GM12873 (cell line): ENCODE results near the gene ZBTB26.

Source experiments
- TF ChIP-seq, protein P1 (sequence below): IDR thresholded peaks from 2 replicates; pipeline ENCODE4 v1.5.1; 2012; ENCODE audit warnings: low read depth, mild to moderate bottlenecking, moderate library complexity, low read length, control low read depth; ENCODE audit not compliant: insufficient read depth; ENCODE audit errors: missing control alignments

Gene ZBTB26

DNA sequence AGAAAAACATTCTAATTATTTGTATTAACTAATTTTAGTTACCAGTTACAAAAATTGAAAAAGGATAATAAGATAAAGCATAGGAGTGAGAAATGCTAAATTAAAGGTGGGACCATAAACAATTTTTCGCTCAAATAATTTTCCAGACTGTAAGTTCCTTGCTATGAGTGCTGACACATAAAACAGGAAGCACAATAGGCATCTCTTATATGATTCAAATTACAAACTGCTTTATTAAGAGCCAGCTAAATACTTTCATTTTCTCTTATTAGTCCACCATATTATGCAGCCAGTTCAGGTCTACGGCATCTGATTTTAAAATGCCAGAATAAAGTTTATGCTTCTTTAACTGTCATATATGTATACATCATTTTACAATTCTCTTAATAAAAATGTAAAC is 30.5 kb downstream of the ZBTB26 start:
- TF ChIP-seq, protein P1, sequence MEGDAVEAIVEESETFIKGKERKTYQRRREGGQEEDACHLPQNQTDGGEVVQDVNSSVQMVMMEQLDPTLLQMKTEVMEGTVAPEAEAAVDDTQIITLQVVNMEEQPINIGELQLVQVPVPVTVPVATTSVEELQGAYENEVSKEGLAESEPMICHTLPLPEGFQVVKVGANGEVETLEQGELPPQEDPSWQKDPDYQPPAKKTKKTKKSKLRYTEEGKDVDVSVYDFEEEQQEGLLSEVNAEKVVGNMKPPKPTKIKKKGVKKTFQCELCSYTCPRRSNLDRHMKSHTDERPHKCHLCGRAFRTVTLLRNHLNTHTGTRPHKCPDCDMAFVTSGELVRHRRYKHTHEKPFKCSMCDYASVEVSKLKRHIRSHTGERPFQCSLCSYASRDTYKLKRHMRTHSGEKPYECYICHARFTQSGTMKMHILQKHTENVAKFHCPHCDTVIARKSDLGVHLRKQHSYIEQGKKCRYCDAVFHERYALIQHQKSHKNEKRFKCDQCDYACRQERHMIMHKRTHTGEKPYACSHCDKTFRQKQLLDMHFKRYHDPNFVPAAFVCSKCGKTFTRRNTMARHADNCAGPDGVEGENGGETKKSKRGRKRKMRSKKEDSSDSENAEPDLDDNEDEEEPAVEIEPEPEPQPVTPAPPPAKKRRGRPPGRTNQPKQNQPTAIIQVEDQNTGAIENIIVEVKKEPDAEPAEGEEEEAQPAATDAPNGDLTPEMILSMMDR: no peak

DNA sequence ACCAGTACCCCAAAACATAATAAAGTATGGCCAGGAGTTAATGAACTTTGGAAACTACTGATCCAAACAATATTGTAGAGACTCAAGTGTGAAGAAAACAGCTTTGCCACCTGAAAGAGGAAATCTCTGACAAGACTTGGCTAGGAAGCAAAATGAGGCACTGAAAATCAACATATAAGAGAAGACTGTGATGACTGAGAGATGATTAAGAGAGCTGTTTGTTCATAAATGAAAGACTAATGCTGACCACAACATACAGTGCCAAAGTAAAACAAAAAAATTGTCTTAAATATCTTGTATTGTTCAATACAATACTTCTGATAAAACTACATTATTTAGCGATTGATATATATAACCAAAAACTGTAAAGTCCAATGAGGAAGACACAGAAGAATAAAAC is 33.3 kb downstream of the ZBTB26 start:
- TF ChIP-seq, protein P1: no peak

DNA sequence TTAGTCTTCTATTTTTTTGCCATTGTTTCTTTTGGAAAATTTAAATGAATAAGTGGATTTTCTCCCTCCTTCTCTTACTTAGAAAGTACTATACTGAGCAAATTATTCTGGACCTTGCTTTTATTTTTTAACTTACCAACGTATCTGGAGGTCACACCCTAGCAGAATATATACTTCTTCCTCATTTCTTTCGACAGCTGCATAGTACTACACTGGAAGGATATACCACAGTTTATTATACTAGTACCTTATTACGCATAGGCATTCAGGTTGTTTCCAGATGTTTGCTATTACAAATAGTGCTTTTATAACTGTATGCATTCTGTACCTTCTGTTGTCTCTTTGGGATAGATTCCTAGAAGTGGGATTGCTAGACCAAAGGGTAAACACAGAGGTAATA is 42.8 kb downstream of the ZBTB26 start:
- TF ChIP-seq, protein P1: no peak

DNA sequence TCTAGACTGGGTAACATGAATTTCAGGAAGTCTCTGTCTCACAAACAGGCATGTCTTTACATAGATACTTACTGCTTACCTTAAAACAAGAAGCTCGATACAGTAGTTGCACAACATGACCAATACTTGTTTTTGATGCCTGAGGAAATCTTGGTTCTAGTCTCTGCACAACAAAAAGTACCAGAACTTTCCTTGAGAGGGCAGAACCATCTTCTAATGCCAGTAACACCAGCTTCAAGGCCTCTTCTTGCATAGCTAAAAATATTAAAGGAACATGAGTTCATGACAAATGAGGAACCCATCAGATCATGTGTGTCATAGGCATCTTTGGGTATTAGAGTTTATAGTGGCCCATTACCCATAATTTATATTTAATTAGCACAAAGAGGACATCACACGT is 48.2 kb downstream of the ZBTB26 start:
- TF ChIP-seq, protein P1: no peak

DNA sequence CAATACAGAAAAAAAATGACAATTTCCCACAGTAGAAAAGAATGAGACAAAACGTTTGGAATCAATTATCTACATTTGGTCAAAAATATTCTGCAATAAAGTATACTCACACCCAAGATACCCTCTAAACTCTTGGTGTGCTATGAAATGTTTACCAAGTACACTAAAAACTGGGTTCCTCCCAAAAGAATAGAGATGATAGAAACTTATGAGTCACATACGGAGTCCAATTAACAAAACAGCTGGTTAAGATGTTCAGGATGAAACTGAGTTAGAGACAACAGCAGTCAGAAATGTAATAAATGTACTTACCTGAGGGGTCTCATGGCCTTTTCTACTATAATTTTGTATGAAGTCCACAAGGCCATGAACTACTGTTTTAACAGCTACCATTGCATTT is 51.9 kb downstream of the ZBTB26 start:
- TF ChIP-seq, protein P1: no peak

DNA sequence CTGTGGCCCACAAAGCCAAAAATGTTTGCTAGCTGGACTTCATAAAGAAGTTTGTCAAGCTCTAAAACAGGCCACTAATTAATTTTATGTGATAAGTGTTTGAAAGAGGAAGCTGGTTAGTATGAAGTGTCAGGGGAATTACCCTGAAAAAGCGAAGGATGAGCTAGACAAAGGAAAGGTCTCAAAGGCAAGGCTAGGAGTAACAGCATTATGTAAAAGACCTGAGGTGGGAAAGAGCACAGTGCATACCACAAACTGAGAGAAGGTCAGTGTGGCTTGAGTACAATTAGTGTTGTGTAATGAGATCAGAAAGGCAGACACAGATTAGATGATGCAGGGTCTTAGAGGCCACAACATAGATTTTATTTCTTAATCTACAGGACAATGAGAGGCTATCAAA is 55.8 kb downstream of the ZBTB26 start:
- TF ChIP-seq, protein P1: no peak

DNA sequence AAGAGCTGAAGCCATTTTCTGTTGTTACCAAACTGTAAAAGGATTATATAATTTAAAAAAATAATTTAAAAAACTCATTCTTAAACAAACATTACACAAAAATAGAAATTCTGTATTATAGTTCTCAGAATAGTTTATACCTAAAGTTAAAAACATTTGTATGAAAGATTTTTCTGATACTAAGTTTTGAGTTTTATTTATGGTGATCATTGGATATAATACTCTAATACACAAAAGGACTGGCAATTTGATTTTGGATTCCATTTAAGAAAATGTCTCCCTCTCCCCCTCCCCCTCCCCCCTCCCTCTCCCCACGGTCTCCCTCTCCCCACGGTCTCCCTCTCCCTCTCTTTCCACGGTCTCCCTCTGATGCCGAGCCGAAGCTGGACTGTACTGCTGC is 65.2 kb downstream of the ZBTB26 start:
- TF ChIP-seq, protein P1: no peak
